Sigmoid colon (tissue), 4 donors: ENCODE results near the gene C2CD4A.

Experiments
- CTCF ChIP-seq, 4 experiments: fragments of 450-650 bp in 3 of 4; fragments of 200-600 bp in 1 of 4; IDR thresholded peaks; one replicate each; pipeline ENCODE4 v1.5.1; 2016 to 2019; ENCODE audit warnings: antibody characterized with exemption in 4 of 4, mild to moderate bottlenecking in 3 of 4, moderate library complexity in 2 of 4
- EP300 ChIP-seq, 4 donors: sonication (generic); formaldehyde crosslinking; IDR thresholded peaks; one replicate each; pipeline ENCODE4 v1.6.1; 2017; ENCODE audit warnings: antibody characterized with exemption in 4 of 4
- POLR2A ChIP-seq, 2 donors: fragments of 450-650 bp; IDR thresholded peaks; one replicate each; pipeline ENCODE4 v1.6.1; 2016; ENCODE audit warnings: antibody characterized with exemption in 2 of 2, mild to moderate bottlenecking in 2 of 2, moderate library complexity in 2 of 2
- POLR2AphosphoS5 ChIP-seq, 4 donors: sonication (generic); formaldehyde crosslinking; IDR thresholded peaks; one replicate each; pipeline ENCODE4 v1.6.1; 2017; ENCODE audit warnings: antibody characterized with exemption in 4 of 4

GRCh38 chr15:62069551-62069950 is 2.8 kb downstream of the C2CD4A start:
- TF ChIP-seq CTCF (IDR thresholded peaks at IDR 0.05) (no peak), POLR2A (IDR thresholded peaks at IDR 0.05) (no peak), POLR2AphosphoS5 (IDR thresholded peaks at IDR 0.05) (no peak), EP300 (IDR thresholded peaks at IDR 0.05) (no peak)
